GM12878 (cell line): ENCODE results near the gene DGKA.

Experiments used
- BACH1 ChIP-seq: fragments of 450-650 bp; IDR thresholded peaks from 2 replicates; pipeline ENCODE4 v1.6.1; 2017; ENCODE audit warnings: mild to moderate bottlenecking, borderline replicate concordance
- BHLHE40 ChIP-seq, 2 experiments: fragments of 450-650 bp in 1 of 2; IDR thresholded peaks; 2 replicates each; pipeline ENCODE4 v1.6.1; 2011 to 2017; ENCODE audit warnings: low read depth in 2 of 2, borderline replicate concordance in 1 of 2, improper control_type of control experiment in 1 of 2, low read length in 1 of 2, mild to moderate bottlenecking in 1 of 2
- EGR1 ChIP-seq, 2 experiments: IDR thresholded peaks; 1 replicate in 1 of 2; 2 replicates in 1 of 2; pipeline ENCODE4 v1.6.1; 2011 to 2012; ENCODE audit warnings: low read depth in 2 of 2, low read length in 2 of 2, borderline replicate concordance in 1 of 2, mild to moderate bottlenecking in 1 of 2, moderate library complexity in 1 of 2
- EP300 ChIP-seq, 2 experiments: fragments of 150-350 bp in 1 of 2; IDR thresholded peaks; 2 replicates each; pipeline ENCODE4 v1.6.1; 2011 to 2012; ENCODE audit warnings: low read depth in 2 of 2, low read length in 2 of 2, borderline replicate concordance in 1 of 2, improper control_type of control experiment in 1 of 2, inconsistent platforms in 1 of 2; ENCODE audit not compliant: control insufficient read depth in 1 of 2
- EZH2 ChIP-seq: IDR thresholded peaks from 2 replicates; pipeline ENCODE4 v1.6.1; 2012; ENCODE audit warnings: low read depth, mild to moderate bottlenecking, control low read depth, inconsistent platforms, low read length, borderline replicate concordance; ENCODE audit not compliant: control insufficient read depth
- FOXK2 ChIP-seq: fragments of 450-650 bp; IDR thresholded peaks from 2 replicates; pipeline ENCODE4 v1.6.1; 2017; ENCODE audit warnings: mild to moderate bottlenecking, moderate library complexity
- HDAC2 ChIP-seq: fragments of 200-600 bp; sonication (generic); IDR thresholded peaks from 2 replicates; pipeline ENCODE4 v1.6.1; 2017
- NFYB ChIP-seq: IDR thresholded peaks from 2 replicates; pipeline ENCODE4 v1.6.1; 2011; ENCODE audit warnings: low read depth, mild to moderate bottlenecking, low read length, improper control_type of control experiment, moderate library complexity; ENCODE audit not compliant: insufficient read depth
- POLR2A ChIP-seq: IDR thresholded peaks from 2 replicates; pipeline ENCODE4 v1.6.1; 2011; ENCODE audit warnings: low read depth, mild to moderate bottlenecking, low read length
- STAT3 ChIP-seq: IDR thresholded peaks from 2 replicates; pipeline ENCODE4 v1.6.1; 2011; ENCODE audit warnings: low read depth, low read length, improper control_type of control experiment
- TF ChIP-seq, protein P1 (sequence below), 3 experiments: IDR thresholded peaks in 2 of 3; conservative IDR thresholded peaks in 1 of 3; 2 replicates each; pipeline ENCODE4 v1.5.1; 2011; ENCODE audit warnings: low read depth in 3 of 3, low read length in 3 of 3, mild to moderate bottlenecking in 3 of 3, control low read depth in 2 of 3, moderate library complexity in 2 of 3, inconsistent platforms in 1 of 3, mixed read lengths in 1 of 3; ENCODE audit not compliant: control insufficient read depth in 2 of 3, insufficient read depth in 1 of 3; ENCODE audit errors: extremely low read depth in 1 of 3
- TF ChIP-seq, protein P2 (sequence below): IDR thresholded peaks from 2 replicates; pipeline ENCODE4 v1.6.1; 2011; ENCODE audit warnings: low read depth, low read length, improper control_type of control experiment, borderline replicate concordance
- TF ChIP-seq, protein P3 (sequence below): fragments of 450-650 bp; IDR thresholded peaks from 2 replicates; pipeline ENCODE4 v1.6.1; 2016; ENCODE audit warnings: mild to moderate bottlenecking
- TF ChIP-seq, protein P4 (sequence below): fragments of 450-650 bp; IDR thresholded peaks from 2 replicates; pipeline ENCODE4 v1.6.1; 2016; ENCODE audit warnings: mild to moderate bottlenecking, moderate library complexity, borderline replicate concordance

DNA sequence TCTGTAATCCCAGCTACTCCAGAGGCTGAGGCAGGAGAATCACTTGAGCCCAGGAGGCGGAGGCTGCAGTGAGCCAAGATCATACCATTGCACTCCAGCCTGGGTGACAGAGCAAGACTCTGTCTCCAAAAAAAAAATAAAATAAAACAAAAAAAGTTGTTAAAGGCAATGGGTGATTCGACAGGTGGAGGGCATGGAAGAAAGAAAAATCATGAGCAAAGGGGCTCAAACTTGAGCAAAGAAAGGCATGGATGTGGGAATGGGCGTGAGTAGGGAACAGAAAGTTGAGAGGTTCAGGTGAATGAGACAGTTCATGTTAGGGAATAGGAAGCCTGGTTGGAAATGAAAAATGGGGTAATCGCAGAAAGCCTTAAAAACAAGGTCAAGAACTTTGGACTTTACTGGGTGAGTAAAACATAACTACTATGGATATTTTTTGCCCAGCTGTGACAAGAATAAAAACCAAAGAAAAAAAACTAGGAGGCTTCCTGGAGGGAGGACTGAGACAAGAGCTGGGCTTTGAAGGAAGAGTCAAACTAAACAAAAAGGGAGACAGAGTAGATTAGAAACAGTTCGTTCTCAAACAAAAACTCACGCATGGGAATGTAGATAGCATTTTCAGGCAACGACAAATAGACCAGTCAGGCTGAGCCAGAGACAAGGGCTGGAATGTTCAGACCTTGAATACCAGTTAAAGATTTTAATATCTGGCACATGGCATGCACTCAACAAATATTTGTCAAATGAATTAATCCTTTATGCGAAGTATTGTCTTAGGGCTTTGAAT, 22.0 kb upstream of the DGKA start:
- TF ChIP-seq, protein P1, sequence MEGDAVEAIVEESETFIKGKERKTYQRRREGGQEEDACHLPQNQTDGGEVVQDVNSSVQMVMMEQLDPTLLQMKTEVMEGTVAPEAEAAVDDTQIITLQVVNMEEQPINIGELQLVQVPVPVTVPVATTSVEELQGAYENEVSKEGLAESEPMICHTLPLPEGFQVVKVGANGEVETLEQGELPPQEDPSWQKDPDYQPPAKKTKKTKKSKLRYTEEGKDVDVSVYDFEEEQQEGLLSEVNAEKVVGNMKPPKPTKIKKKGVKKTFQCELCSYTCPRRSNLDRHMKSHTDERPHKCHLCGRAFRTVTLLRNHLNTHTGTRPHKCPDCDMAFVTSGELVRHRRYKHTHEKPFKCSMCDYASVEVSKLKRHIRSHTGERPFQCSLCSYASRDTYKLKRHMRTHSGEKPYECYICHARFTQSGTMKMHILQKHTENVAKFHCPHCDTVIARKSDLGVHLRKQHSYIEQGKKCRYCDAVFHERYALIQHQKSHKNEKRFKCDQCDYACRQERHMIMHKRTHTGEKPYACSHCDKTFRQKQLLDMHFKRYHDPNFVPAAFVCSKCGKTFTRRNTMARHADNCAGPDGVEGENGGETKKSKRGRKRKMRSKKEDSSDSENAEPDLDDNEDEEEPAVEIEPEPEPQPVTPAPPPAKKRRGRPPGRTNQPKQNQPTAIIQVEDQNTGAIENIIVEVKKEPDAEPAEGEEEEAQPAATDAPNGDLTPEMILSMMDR (IDR thresholded peaks at IDR 0.05 in 2 of 3, conservative IDR thresholded peaks at IDR 0.05 in 1 of 3; ENCODE audit: control insufficient read depth in 2 of 3, extremely low read depth in 1 of 3, insufficient read depth in 1 of 3, low read depth in 3 of 3, low read length in 3 of 3), result no peak
- TF ChIP-seq, protein P2, sequence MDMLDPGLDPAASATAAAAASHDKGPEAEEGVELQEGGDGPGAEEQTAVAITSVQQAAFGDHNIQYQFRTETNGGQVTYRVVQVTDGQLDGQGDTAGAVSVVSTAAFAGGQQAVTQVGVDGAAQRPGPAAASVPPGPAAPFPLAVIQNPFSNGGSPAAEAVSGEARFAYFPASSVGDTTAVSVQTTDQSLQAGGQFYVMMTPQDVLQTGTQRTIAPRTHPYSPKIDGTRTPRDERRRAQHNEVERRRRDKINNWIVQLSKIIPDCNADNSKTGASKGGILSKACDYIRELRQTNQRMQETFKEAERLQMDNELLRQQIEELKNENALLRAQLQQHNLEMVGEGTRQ, result no peak
- TF ChIP-seq FOXK2 (no peak), NFYB (no peak), EGR1 (IDR thresholded peaks at IDR 0.05; ENCODE audit: borderline replicate concordance in 1 of 2, low read depth in 2 of 2, low read length in 2 of 2) (no peak), POLR2A (no peak), EZH2 (no peak), HDAC2 (no peak), BACH1 (no peak), BHLHE40 (IDR thresholded peaks at IDR 0.05; ENCODE audit: borderline replicate concordance in 1 of 2, low read depth in 2 of 2, low read length in 1 of 2) (no peak), EP300 (IDR thresholded peaks at IDR 0.05; ENCODE audit: borderline replicate concordance in 1 of 2, control insufficient read depth in 1 of 2, low read depth in 2 of 2, low read length in 2 of 2) (no peak), STAT3 (no peak)
- TF ChIP-seq, protein P3, sequence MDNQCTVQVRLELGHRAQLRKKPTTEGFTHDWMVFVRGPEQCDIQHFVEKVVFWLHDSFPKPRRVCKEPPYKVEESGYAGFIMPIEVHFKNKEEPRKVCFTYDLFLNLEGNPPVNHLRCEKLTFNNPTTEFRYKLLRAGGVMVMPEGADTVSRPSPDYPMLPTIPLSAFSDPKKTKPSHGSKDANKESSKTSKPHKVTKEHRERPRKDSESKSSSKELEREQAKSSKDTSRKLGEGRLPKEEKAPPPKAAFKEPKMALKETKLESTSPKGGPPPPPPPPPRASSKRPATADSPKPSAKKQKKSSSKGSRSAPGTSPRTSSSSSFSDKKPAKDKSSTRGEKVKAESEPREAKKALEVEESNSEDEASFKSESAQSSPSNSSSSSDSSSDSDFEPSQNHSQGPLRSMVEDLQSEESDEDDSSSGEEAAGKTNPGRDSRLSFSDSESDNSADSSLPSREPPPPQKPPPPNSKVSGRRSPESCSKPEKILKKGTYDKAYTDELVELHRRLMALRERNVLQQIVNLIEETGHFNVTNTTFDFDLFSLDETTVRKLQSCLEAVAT, result no peak
- TF ChIP-seq, protein P4, sequence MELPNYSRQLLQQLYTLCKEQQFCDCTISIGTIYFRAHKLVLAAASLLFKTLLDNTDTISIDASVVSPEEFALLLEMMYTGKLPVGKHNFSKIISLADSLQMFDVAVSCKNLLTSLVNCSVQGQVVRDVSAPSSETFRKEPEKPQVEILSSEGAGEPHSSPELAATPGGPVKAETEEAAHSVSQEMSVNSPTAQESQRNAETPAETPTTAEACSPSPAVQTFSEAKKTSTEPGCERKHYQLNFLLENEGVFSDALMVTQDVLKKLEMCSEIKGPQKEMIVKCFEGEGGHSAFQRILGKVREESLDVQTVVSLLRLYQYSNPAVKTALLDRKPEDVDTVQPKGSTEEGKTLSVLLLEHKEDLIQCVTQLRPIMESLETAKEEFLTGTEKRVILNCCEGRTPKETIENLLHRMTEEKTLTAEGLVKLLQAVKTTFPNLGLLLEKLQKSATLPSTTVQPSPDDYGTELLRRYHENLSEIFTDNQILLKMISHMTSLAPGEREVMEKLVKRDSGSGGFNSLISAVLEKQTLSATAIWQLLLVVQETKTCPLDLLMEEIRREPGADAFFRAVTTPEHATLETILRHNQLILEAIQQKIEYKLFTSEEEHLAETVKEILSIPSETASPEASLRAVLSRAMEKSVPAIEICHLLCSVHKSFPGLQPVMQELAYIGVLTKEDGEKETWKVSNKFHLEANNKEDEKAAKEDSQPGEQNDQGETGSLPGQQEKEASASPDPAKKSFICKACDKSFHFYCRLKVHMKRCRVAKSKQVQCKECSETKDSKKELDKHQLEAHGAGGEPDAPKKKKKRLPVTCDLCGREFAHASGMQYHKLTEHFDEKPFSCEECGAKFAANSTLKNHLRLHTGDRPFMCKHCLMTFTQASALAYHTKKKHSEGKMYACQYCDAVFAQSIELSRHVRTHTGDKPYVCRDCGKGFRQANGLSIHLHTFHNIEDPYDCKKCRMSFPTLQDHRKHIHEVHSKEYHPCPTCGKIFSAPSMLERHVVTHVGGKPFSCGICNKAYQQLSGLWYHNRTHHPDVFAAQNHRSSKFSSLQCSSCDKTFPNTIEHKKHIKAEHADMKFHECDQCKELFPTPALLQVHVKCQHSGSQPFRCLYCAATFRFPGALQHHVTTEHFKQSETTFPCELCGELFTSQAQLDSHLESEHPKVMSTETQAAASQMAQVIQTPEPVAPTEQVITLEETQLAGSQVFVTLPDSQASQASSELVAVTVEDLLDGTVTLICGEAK, result no peak
